A673 (cell line): ENCODE data around the gene CMTM1. TPM values are rescaled to one million over a fixed set of nuclear protein-coding genes. Genes with fewer than 3 reads are reported as not detected.
"Not testable (repeated sequence)": the region's sequence is repeated elsewhere in the genome, so short reads cannot be mapped to it uniquely, and the experiment has no call there.

ENCODE experiments used
- BruUV-seq: library from RNA; stranded (reverse); fragments of 400-500 nt; replicated peaks from 2 replicates; lab custom pipeline; 2021; lab: Mats Ljungman, UMichigan
- CTCF ChIA-PET: fragments of 300-600 bp; sonication (Branson Sonifier 250); formaldehyde crosslinking; loops from one replicate; lab custom pipeline; 2022; ENCODE audit warnings: antibody characterized with exemption; lab: Charles Lee
- POLR2A ChIA-PET: fragments of 300-600 bp; sonication (Branson Sonifier 250); formaldehyde crosslinking; loops from one replicate; lab custom pipeline; 2022; ENCODE audit warnings: antibody characterized with exemption; ENCODE audit not compliant: low non-redundant PET; lab: Charles Lee
- DNase-seq: peaks from one replicate; pipeline ENCODE4 v3.0.0-alpha.2; 2015; ENCODE audit warnings: low spot score
- H3K27ac ChIP-seq: fragments of 200-600 bp; sonication (generic); 2 replicates; pipeline ENCODE4 v1.5.1; 2016; ENCODE audit warnings: mixed run types, low read depth, mild to moderate bottlenecking, mixed read lengths, antibody characterized with exemption, low read length; ENCODE audit not compliant: poor library complexity, severe bottlenecking
- H3K27me3 ChIP-seq: fragments of 200-600 bp; sonication (generic); replicated peaks from 2 replicates; pipeline ENCODE4 v1.6.1; 2017; ENCODE audit warnings: mixed run types, low read depth, mild to moderate bottlenecking, mixed read lengths, antibody characterized with exemption, low read length; ENCODE audit not compliant: insufficient read depth, poor library complexity
- H3K36me3 ChIP-seq: fragments of 200-600 bp; sonication (generic); 2 replicates; pipeline ENCODE4 v1.6.1; 2016; ENCODE audit warnings: mixed run types, mild to moderate bottlenecking, mixed read lengths, antibody characterized with exemption, low read length; ENCODE audit not compliant: insufficient read depth, poor library complexity, severe bottlenecking
- H3K4me1 ChIP-seq: fragments of 200-600 bp; sonication (generic); 2 replicates; pipeline ENCODE4 v1.6.1; 2017; ENCODE audit warnings: mixed run types, mild to moderate bottlenecking, mixed read lengths, antibody characterized with exemption, low read length; ENCODE audit not compliant: insufficient read depth, poor library complexity, severe bottlenecking
- H3K4me3 ChIP-seq: fragments of 200-600 bp; sonication (generic); 2 replicates; pipeline ENCODE4 v1.5.1; 2016; ENCODE audit warnings: low read depth, mixed run types, mild to moderate bottlenecking, mixed read lengths, low read length; ENCODE audit not compliant: poor library complexity, severe bottlenecking
- H3K9me3 ChIP-seq: fragments of 200-600 bp; sonication (generic); 2 replicates; pipeline ENCODE4 v1.6.1; 2016; ENCODE audit warnings: mixed run types, low read depth, mild to moderate bottlenecking, mixed read lengths, antibody characterized with exemption, low read length; ENCODE audit not compliant: poor library complexity, severe bottlenecking
- EZH2 ChIP-seq: fragments of 200-600 bp; sonication (generic); IDR thresholded peaks from 2 replicates; pipeline ENCODE4 v1.6.1; 2017; ENCODE audit warnings: borderline replicate concordance, low read depth, mild to moderate bottlenecking, mixed read lengths, antibody characterized with exemption, low read length; ENCODE audit not compliant: poor library complexity, severe bottlenecking
- intact Hi-C: fragments of 100-400 bp; cut with micrococcal nuclease; formaldehyde crosslinking; loops from one replicate; pipeline ENCODE4 v1.10.0; 2022; ENCODE audit not compliant: unreplicated experiment
- total RNA-seq: library from RNA; stranded (reverse); gene quantifications from 2 replicates; pipeline ENCODE4 v1.2.3, GENCODE V29; 2021
- TF ChIP-seq, protein P1 (sequence below): fragments of 300-800, 200-600 bp; sonication (generic); conservative IDR thresholded peaks from 2 replicates; pipeline ENCODE4 v1.5.1; 2017; ENCODE audit warnings: low read depth, mild to moderate bottlenecking, antibody characterized with exemption, low read length, moderate library complexity, mixed read lengths

The CMTM1 gene
- total RNA-seq, 1 experiment from 2014 or later = 7.1 TPM

GRCh38 chr16:66621973-66622372 is 55.7 kb downstream of the CMTM1 start:
- no peak for DNase-seq
- TF ChIP-seq, protein P1, sequence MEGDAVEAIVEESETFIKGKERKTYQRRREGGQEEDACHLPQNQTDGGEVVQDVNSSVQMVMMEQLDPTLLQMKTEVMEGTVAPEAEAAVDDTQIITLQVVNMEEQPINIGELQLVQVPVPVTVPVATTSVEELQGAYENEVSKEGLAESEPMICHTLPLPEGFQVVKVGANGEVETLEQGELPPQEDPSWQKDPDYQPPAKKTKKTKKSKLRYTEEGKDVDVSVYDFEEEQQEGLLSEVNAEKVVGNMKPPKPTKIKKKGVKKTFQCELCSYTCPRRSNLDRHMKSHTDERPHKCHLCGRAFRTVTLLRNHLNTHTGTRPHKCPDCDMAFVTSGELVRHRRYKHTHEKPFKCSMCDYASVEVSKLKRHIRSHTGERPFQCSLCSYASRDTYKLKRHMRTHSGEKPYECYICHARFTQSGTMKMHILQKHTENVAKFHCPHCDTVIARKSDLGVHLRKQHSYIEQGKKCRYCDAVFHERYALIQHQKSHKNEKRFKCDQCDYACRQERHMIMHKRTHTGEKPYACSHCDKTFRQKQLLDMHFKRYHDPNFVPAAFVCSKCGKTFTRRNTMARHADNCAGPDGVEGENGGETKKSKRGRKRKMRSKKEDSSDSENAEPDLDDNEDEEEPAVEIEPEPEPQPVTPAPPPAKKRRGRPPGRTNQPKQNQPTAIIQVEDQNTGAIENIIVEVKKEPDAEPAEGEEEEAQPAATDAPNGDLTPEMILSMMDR = no peak
- TF ChIP-seq EZH2 = no peak
- Histone ChIP-seq H3K4me3 (no peak overlapping the region), H3K4me1 (peaks cover 17% of the 10 kb centered on the region), H3K36me3 (no peaks in the 10 kb centered on the region), H3K9me3 (no peaks in the 10 kb centered on the region), H3K27ac (no peak overlapping the region), H3K27me3 (no peaks in the 10 kb centered on the region)
- intact Hi-C loops = no loop called here
- BruUV-seq = no TSS peak
- POLR2A ChIA-PET = no interaction called here
- CTCF ChIA-PET = no interaction called here

GRCh38 chr16:66622863-66623262 is 56.6 kb downstream of the CMTM1 start:
- ChIA-PET POLR2A (interaction anchor here (0.6 kb wide), 1 partner anchor 29 kb away, joined by 3 read pairs; no protein-coding TSS in a partner anchor), CTCF (no interaction called here)
- Histone ChIP-seq H3K4me3 (no peak overlapping the region), H3K9me3 (no peaks in the 10 kb centered on the region), H3K27ac (no peak overlapping the region), H3K27me3 (no peaks in the 10 kb centered on the region), H3K36me3 (no peaks in the 10 kb centered on the region), H3K4me1 (peaks cover 17% of the 10 kb centered on the region)
- intact Hi-C loops = no loop called here
- no peak for DNase-seq
- TF ChIP-seq, protein P1 = no peak
- TF ChIP-seq EZH2 = no peak
- BruUV-seq = no TSS peak

- POLR2A ChIA-PET = no interaction called here
Observed at GRCh38 chr16:66623755-66624154, 57.5 kb downstream of the CMTM1 start.

DNA sequence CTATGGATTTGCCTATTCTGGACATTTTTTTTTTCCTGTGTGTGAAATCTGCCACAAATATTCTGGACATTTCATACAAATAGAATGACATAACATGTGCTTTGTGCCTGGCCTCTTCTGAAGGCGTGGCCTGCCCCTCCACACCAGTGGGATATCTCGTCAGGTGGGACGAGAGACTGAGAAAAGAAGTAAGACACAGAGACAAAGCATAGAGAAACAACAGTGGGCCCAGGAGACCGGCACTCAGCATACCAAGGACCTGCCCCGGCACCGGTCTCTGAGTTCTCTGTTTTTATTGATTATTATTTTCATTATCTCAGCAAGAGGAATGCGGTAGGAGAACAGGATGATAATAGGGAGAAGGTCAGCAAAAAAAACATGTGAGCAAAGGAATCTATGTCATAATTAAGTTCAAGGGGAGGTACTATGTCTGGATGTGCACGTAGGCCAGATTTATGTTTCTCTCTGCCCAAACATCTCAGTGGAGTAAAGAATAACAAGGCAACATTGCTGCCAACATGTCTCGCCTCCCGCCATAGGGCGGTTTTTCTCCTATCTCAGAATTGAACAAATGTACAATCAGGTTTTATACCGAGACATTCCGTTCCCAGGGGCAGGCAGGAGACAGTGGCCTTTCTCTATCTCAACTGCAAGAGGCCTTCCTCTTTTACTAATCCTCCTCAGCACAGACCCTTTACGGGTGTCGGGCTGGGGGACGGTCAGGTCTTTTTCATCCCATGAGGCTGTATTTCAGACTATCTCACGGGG is 61.6 kb downstream of the CMTM1 start:
- CTCF ChIA-PET, H3K4me1 ChIP-seq, POLR2A ChIA-PET, H3K4me3 ChIP-seq, DNase-seq, H3K36me3 ChIP-seq, H3K9me3 ChIP-seq, H3K27ac ChIP-seq, H3K27me3 ChIP-seq, BruUV-seq, intact Hi-C loops: not testable (repeated sequence)

More at GRCh38 chr16:66623755-66624154, 57.5 kb downstream of the CMTM1 start:
- peaks cover 17% of the 10 kb centered on the region for H3K4me1 ChIP-seq
- H3K9me3 ChIP-seq = no peaks in the 10 kb centered on the region
- DNase-seq = no peak
- CTCF ChIA-PET = interaction anchor here (0.6 kb wide), 1 partner anchor 1694 kb away, joined by 3 read pairs; no protein-coding TSS in a partner anchor
- intact Hi-C loops = no loop called here
- no peak overlapping the region for H3K4me3 ChIP-seq
- no peaks in the 10 kb centered on the region for H3K36me3 ChIP-seq
- no peaks in the 10 kb centered on the region for H3K27me3 ChIP-seq
- no peak for TF ChIP-seq EZH2
- TF ChIP-seq, protein P1 = no peak
- BruUV-seq = no TSS peak
- H3K27ac ChIP-seq = no peak overlapping the region
